CD14-positive monocyte (primary cell): Measurements from ENCODE around the gene THSD4. TPM values are rescaled to one million over a fixed set of nuclear protein-coding genes. Genes with fewer than 3 reads are reported as not detected.

Experiments
- DNase-seq, 3 donors: peaks; one replicate each; pipeline ENCODE4 v3.0.0-alpha.2; 2011 to 2022
- H2AFZ ChIP-seq: 2 replicates; pipeline ENCODE4 v1.6.0; 2012; ENCODE audit warnings: mild to moderate bottlenecking, low read depth, low read length, inconsistent platforms; ENCODE audit not compliant: insufficient read depth, poor library complexity, severe bottlenecking
- H3K27ac ChIP-seq, 2 donors: 1 replicate in 1 of 2; 2 replicates in 1 of 2; pipeline ENCODE4 v1.5.1; 2012 to 2013; ENCODE audit warnings: low read length in 2 of 2, control low read depth in 1 of 2, inconsistent platforms in 1 of 2, low read depth in 1 of 2, mild to moderate bottlenecking in 1 of 2
- H3K27me3 ChIP-seq, 2 donors: one replicate each; pipeline versions ENCODE4 v1.6.0 to v1.6.1; 2011 to 2013; ENCODE audit warnings: low read length in 2 of 2; ENCODE audit not compliant: control insufficient read depth in 2 of 2, insufficient read depth in 2 of 2
- H3K36me3 ChIP-seq, 2 donors: replicated peaks in 1 of 2; 1 replicate in 1 of 2; 2 replicates in 1 of 2; pipeline versions ENCODE4 v1.5.1 to v1.6.1; 2012 to 2013; ENCODE audit warnings: low read length in 2 of 2, control low read depth in 1 of 2, inconsistent platforms in 1 of 2, mild to moderate bottlenecking in 1 of 2; ENCODE audit not compliant: insufficient read depth in 2 of 2, control insufficient read depth in 1 of 2
- H3K4me1 ChIP-seq, 2 donors: 1 replicate in 1 of 2; 2 replicates in 1 of 2; pipeline versions ENCODE4 v1.5.1 to v1.6.1; 2012 to 2013; ENCODE audit warnings: low read length in 2 of 2, control low read depth in 1 of 2, inconsistent platforms in 1 of 2, mild to moderate bottlenecking in 1 of 2, moderate library complexity in 1 of 2; ENCODE audit not compliant: insufficient read depth in 2 of 2, control insufficient read depth in 1 of 2
- H3K4me2 ChIP-seq: replicated peaks from 2 replicates; pipeline ENCODE3; 2012; ENCODE audit warnings: low read length, moderate library complexity, mild to moderate bottlenecking; ENCODE audit not compliant: poor library complexity, severe bottlenecking; ENCODE audit errors: extremely low read depth
- H3K4me3 ChIP-seq, 3 experiments: fragments of 200-600 bp in 1 of 3; sonication (generic) in 1 of 3; replicated peaks in 1 of 3; 1 replicate in 2 of 3; 2 replicates in 1 of 3; pipeline ENCODE4 v1.5.1; 2011 to 2013; ENCODE audit warnings: low read length in 3 of 3, mild to moderate bottlenecking in 3 of 3, control low read depth in 2 of 3, low read depth in 2 of 3, inconsistent platforms in 1 of 3, moderate library complexity in 1 of 3
- H3K79me2 ChIP-seq: 2 replicates; pipeline ENCODE4 v1.6.0; 2012; ENCODE audit warnings: mild to moderate bottlenecking, control low read depth, inconsistent platforms, low read length, moderate library complexity; ENCODE audit not compliant: insufficient read depth
- H3K9ac ChIP-seq: 2 replicates; pipeline ENCODE4 v1.6.0; 2017; ENCODE audit warnings: low read length, mild to moderate bottlenecking; ENCODE audit not compliant: insufficient read depth, poor library complexity, severe bottlenecking
- H3K9me3 ChIP-seq, 2 donors: replicated peaks in 1 of 2; 1 replicate in 1 of 2; 2 replicates in 1 of 2; pipeline versions ENCODE4 v1.5.1 to v1.6.1; 2012 to 2013; ENCODE audit warnings: low read length in 2 of 2, control low read depth in 1 of 2; ENCODE audit not compliant: control insufficient read depth in 1 of 2, insufficient read depth in 1 of 2
- H4K20me1 ChIP-seq: 2 replicates; pipeline ENCODE4 v1.6.0; 2012; ENCODE audit warnings: mild to moderate bottlenecking, low read length, control low read depth, moderate library complexity; ENCODE audit not compliant: insufficient read depth
- H3K27ac Mint-ChIP-seq, 7 donors: one replicate each; pipeline ENCODE4 v1.8.0; 2020; ENCODE audit warnings: mild to moderate bottlenecking in 7 of 7, mixed read lengths in 7 of 7, moderate library complexity in 6 of 7, inconsistent platforms in 2 of 7
- H3K27me3 Mint-ChIP-seq, 3 donors: one replicate each; pipeline ENCODE4 v1.8.0; 2021 to 2022; ENCODE audit warnings: low read depth in 3 of 3, mild to moderate bottlenecking in 3 of 3, mixed read lengths in 3 of 3, moderate library complexity in 3 of 3, inconsistent platforms in 1 of 3
- H3K36me3 Mint-ChIP-seq, 2 donors: one replicate each; pipeline ENCODE4 v1.8.0; 2020; ENCODE audit warnings: mixed read lengths in 2 of 2, inconsistent platforms in 1 of 2, mild to moderate bottlenecking in 1 of 2
- H3K4me1 Mint-ChIP-seq: one replicate; pipeline ENCODE4 v1.8.0; 2020; ENCODE audit warnings: mild to moderate bottlenecking, mixed read lengths
- H3K4me3 Mint-ChIP-seq, 2 donors: one replicate each; pipeline ENCODE4 v1.8.0; 2020; ENCODE audit warnings: mild to moderate bottlenecking in 2 of 2, mixed read lengths in 2 of 2, moderate library complexity in 1 of 2
- H3K9me3 Mint-ChIP-seq, 7 donors: one replicate each; pipeline ENCODE4 v1.8.0; 2020 to 2022; ENCODE audit warnings: mixed read lengths in 7 of 7, mild to moderate bottlenecking in 6 of 7, moderate library complexity in 6 of 7, inconsistent platforms in 2 of 7
- WGBS: methylation state at CpG from one replicate; pipeline ENCODE4 v1.1.5; 2013; ENCODE audit warnings: missing lambda C conversion rate; ENCODE audit not compliant: insufficient coverage; 5-methylcytosine and 5-hydroxymethylcytosine counted together
- intact Hi-C, 2 donors: fragments of 100-400 bp; cut with micrococcal nuclease; formaldehyde crosslinking; loops; one replicate each; pipeline versions ENCODE4 v1.15.0 to v1.15.1; 2023
- polyA plus RNA-seq, 3 donors: library from polyadenylated mRNA; depleted of rRNA in 1 of 3; unstranded in 2 of 3; stranded (reverse) in 1 of 3; fragments of 300-500 nt in 2 of 3; fragments of >200 nt in 1 of 3; fragmentation: Illumina TruSeq in 2 of 3; gene quantifications; 1 replicate in 2 of 3; 2 replicates in 1 of 3; pipeline ENCODE4 v1.2.3, GENCODE V29; 2012 to 2021
- TF ChIP-seq, protein P1 (sequence below): fragments of 200-600 bp; IDR thresholded peaks from one replicate; pipeline ENCODE4 v1.8.0; 2022; ENCODE audit warnings: antibody characterized with exemption, mild to moderate bottlenecking

THSD4 gene
- polyA plus RNA-seq, 3 donors = not detected

DNA sequence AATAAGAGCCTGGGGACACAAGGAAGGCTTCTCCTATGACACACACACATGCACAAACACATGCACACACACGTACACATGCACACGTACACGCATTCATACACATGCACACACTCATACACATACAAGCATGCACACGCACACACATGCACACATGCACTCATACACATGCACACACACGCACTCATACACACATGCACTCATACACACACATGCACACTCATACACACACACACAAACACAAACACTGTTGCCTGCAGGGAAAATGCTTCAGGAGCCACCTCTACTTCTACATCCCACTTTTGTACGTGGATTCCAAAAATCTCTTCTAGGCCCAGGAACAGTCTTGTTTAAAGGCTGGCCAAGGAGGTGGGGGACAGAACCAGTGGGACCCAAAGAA is 674.3 kb downstream of the THSD4 start:
- no peaks in the 10 kb centered on the region for H3K27me3 ChIP-seq
- 95% methylated on average over 6 of the region's 6 CpGs for WGBS
- Mint-ChIP-seq H3K9me3 (peaks cover 0 to 4% (median 0%) of the 10 kb centered on the region in 7 donors), H3K27me3 (peaks cover 2 to 6% (median 5%) of the 10 kb centered on the region in 3 donors), H3K4me3 (no peak overlapping the region), H3K27ac (no peak overlapping the region), H3K4me1 (no peaks in the 10 kb centered on the region), H3K36me3 (no peaks in the 10 kb centered on the region)
- H3K4me2 ChIP-seq = no peak overlapping the region
- H3K9me3 ChIP-seq = no peaks in the 10 kb centered on the region
- no peaks in the 10 kb centered on the region for H3K36me3 ChIP-seq
- TF ChIP-seq, protein P1, sequence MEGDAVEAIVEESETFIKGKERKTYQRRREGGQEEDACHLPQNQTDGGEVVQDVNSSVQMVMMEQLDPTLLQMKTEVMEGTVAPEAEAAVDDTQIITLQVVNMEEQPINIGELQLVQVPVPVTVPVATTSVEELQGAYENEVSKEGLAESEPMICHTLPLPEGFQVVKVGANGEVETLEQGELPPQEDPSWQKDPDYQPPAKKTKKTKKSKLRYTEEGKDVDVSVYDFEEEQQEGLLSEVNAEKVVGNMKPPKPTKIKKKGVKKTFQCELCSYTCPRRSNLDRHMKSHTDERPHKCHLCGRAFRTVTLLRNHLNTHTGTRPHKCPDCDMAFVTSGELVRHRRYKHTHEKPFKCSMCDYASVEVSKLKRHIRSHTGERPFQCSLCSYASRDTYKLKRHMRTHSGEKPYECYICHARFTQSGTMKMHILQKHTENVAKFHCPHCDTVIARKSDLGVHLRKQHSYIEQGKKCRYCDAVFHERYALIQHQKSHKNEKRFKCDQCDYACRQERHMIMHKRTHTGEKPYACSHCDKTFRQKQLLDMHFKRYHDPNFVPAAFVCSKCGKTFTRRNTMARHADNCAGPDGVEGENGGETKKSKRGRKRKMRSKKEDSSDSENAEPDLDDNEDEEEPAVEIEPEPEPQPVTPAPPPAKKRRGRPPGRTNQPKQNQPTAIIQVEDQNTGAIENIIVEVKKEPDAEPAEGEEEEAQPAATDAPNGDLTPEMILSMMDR = no peak
- no peaks in the 10 kb centered on the region for H4K20me1 ChIP-seq
- no peak overlapping the region for H3K27ac ChIP-seq
- intact Hi-C loops = no loop called here
- DNase-seq = no peak
- H3K79me2 ChIP-seq = no peaks in the 10 kb centered on the region
- H2AFZ ChIP-seq = no peak overlapping the region
- no peaks in the 10 kb centered on the region for H3K4me1 ChIP-seq
- H3K4me3 ChIP-seq = no peak overlapping the region
- H3K9ac ChIP-seq = no peak overlapping the region

DNA sequence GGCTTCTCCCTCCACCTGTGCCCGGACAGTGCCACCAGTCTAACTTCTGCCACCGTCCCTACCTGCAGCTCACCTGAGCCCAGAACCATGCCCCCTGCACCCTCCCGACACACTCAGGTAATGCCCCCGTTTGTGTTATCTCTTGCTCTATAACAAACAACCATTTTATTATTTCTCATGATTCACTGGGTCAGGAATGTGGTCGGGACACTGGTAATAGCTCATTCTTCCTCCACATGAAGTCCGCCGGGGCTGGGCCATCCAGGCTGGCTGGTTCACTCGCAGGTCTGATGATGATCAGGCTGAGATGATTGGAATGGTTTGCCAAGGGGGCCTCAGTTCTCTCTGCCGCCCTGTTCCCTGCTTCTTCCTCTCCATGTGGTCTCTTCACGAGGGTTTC is 674.8 kb downstream of the THSD4 start:
- no peak overlapping the region for H3K4me3 Mint-ChIP-seq
- peaks cover 0 to 4% (median 0%) of the 10 kb centered on the region in 7 donors for H3K9me3 Mint-ChIP-seq
- no peak for DNase-seq
- Histone ChIP-seq H3K27ac (no peak overlapping the region), H2AFZ (no peak overlapping the region), H4K20me1 (no peaks in the 10 kb centered on the region), H3K9me3 (no peaks in the 10 kb centered on the region), H3K36me3 (no peaks in the 10 kb centered on the region), H3K4me3 (no peak overlapping the region), H3K9ac (no peak overlapping the region), H3K27me3 (no peaks in the 10 kb centered on the region), H3K4me2 (no peak overlapping the region), H3K4me1 (no peaks in the 10 kb centered on the region), H3K79me2 (no peaks in the 10 kb centered on the region)
- TF ChIP-seq, protein P1 = no peak
- no peaks in the 10 kb centered on the region for H3K4me1 Mint-ChIP-seq
- no peaks in the 10 kb centered on the region for H3K36me3 Mint-ChIP-seq
- WGBS = 98% methylated on average over 4 of the region's 10 CpGs
- no peak overlapping the region for H3K27ac Mint-ChIP-seq
- intact Hi-C loops = no loop called here
- peaks cover under 1 to 4% (median 3%) of the 10 kb centered on the region in 3 donors for H3K27me3 Mint-ChIP-seq
